NB4 (cell line): Measurements from ENCODE around the gene FRAT1.

ENCODE experiments used
- CTCF ChIP-seq: IDR thresholded peaks from one replicate; pipeline ENCODE4 v1.5.1; 2012; ENCODE audit warnings: low read depth, low read length
- POLR2A ChIP-seq: IDR thresholded peaks from 2 replicates; pipeline ENCODE4 v1.6.1; 2011; ENCODE audit warnings: mild to moderate bottlenecking; ENCODE audit not compliant: insufficient read length; ENCODE audit errors: extremely low read depth

GRCh38 chr10:97349752-97350513 is 30.9 kb downstream of the FRAT1 start:
- no peak for TF ChIP-seq CTCF
- TF ChIP-seq POLR2A: no peak
